GM21786 (cell line): ENCODE measurements around the gene BMP2.
A peak's percentile ranks its signal among the peaks of the same experiment; 100 is the strongest.

Experiments used
- ATAC-seq: cut with Tn5 transposase; IDR thresholded peaks from one replicate; pipeline ENCODE4 v1.9.1; 2021; ENCODE audit not compliant: unreplicated experiment

Gene BMP2

DNA sequence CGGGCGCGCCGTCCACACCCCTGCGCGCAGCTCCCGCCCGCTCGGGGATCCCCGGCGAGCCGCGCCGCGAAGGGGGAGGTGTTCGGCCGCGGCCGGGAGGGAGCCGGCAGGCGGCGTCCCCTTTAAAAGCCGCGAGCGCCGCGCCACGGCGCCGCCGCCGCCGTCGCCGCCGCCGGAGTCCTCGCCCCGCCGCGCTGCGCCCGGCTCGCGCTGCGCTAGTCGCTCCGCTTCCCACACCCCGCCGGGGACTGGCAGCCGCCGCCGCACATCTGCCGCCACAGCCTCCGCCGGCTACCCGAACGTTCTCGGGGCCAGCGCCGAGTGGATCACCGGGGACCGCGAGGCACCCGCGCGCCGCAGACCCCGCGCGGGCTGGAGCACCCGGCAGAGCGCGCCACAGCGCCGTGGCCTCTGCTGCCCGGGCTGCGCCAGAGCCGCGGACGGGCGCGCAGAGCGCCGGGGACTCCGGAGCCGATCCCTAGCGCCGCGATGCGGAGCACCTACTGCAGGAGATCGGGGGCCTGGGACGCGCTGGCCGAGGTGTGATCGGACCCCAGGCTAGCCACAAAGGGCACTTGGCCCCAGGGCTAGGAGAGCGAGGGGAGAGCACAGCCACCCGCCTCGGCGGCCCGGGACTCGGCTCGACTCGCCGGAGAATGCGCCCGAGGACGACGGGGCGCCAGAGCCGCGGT lies at the start of gene BMP2:
TSS of gene BMP2 (plus strand) at position 151 of the 692 bp plus-strand sequence. CDS start 2,441 bp downstream, outside the sequence.
- peak; percentile 49 for ATAC-seq

DNA sequence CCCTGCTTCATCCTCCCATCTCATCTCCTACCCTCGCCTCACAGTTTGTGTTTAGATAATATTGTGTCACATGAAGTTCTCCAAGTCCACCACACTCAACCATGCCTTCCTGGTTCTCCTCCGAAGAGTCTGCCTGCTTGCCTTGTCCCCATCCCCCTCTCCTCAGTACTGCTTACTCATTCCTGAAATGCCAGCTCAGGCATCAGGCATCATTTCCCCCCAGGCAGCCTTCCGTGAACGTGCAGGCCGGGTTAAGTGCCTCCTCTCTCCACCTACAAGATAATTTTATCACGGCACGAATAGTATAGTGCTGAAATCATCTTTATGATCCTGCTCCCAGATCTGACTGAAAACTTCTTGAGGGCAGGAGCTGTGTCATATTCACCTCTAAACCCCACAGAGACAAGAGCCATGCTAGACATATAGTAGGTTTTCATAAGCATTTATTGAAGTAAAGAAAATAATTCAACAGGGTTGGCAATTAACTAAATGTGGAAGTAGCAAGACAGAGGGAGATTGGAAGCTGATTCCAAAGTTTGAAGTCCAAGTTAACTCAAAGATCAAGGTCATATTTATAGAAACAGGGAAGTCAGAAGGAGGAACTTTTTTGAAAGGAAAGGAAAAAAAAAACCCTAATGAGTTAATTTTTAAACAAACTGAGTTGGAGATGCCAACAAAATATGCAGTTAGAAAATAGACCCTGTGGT lies 48.7 kb upstream of the BMP2 start:
- no peak for ATAC-seq

DNA sequence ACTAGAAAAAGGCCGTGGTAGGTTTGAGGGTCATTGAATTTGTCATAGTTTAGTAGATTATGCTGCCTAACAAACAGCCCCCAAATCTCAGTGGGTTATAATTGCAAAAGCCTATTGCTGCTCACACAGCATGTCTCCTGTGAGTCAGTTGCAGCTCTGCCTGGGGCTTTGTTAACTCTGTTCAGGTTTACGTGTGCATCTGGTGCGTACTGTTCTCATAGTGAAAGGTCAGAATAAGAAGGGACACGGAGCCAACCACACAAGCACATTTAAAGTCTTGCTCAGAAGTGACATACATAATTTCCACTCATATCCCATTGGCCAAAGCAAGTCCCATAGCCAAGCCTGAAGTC lies 48.1 kb upstream of the BMP2 start:
- no peak for ATAC-seq

DNA sequence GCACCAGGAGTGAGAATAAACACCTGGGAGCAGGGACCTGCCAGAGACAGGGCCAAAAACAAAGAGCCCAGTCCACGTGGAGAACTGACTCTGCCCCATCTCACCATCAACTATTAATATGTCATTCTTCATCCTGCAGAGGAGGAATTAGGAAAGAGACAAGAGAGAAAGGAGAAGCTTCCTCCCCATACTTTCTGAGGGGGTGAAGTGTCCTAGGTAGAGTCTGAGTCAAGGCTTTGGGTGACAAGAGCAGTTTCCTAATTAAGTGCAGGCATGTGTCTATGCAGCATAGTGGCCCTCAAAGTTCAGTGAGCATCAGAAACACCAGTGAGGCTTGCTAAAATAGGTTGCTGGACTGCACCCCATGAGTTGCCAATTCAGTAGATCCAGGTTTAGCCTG lies 40.7 kb upstream of the BMP2 start:
- no peak for ATAC-seq

DNA sequence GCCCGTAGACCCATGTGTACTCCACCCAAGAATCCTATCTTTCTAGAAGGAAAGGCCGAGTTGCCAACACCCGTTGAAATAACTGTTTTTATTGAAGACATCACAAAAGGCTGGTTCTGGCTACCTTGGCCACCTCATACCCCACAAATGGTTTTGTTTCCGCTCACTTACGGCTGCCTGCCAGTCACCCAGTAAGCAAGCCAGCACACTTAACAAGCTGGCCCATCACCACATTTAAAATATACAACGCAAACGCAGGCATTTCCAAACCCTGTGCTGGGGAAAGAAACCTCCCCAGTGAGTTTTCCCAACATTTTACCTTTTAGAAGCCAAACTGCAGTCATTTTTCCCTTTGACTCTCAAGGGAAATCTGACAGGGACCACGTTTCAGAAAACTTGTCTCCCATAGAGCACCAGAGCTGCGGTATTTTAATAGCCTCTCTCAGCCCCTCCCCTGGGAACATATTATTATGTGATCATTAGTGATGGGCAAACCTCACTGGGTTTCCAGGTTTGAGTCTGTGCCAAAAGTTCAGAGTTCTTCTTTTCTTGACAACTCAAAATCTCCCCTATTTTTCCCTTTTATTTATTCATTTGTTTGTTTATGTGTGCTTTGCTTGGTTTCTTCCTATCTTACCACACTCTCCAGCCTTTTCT lies 36.7 kb upstream of the BMP2 start:
- ATAC-seq = no peak

DNA sequence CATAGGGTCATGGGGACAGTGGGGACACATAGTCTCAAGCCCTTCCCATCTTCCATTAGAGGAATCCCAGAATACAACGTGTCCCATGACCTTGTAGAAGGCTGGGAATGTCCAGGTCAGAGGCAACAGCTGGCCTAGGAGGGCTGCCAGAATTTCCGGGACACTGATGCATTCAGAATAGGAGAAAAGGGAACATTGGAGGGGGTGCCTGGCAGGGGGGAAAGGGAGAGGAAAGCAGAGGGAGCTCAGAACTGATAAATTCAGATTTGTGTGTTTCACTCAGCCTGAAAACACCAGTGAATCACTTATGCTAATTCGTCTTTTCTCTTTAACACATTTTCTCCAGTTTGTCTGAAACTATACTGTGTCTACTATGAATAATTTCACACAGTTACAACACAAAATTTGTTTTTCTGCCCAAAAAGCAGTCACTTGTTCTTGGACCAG lies 35.5 kb upstream of the BMP2 start:
- ATAC-seq = no peak

DNA sequence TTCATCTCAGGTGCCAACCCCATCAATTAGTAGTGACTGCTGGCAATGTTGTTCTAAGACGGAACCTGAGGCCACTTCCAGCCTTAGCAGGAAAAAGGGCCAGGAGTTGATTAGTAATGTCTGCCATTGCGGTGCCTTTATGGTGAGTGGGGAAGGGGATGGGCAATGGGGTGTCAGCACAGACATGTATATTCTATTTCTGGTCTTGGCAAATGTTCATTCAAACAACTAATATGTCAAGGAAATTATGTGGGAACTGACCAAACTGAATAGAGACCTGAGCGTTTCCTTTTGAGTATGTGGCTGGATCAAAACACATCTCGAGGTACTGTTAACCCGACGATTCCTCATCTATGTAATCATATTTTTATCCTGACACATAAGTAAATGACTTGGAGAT lies 34.6 kb upstream of the BMP2 start:
- ATAC-seq = no peak

DNA sequence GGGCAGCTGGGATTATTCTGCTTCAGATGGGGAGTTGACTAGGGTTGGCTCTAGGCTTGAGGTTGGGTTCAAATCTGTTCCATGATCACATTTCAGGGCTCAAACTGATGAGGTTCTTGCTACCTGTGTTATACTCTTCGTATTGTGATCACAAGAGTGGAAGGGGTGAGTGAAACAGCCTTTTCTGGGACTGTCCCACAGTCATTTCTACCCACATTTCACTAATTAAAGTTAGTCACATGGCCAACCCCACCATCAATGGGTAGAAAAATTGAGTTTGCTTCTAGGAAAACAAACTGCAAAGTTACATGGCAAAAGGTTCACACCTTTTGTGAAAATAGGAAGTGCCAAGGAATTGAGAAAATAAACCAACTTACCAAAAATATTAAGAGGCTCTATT lies 33.5 kb upstream of the BMP2 start:
- no peak for ATAC-seq

DNA sequence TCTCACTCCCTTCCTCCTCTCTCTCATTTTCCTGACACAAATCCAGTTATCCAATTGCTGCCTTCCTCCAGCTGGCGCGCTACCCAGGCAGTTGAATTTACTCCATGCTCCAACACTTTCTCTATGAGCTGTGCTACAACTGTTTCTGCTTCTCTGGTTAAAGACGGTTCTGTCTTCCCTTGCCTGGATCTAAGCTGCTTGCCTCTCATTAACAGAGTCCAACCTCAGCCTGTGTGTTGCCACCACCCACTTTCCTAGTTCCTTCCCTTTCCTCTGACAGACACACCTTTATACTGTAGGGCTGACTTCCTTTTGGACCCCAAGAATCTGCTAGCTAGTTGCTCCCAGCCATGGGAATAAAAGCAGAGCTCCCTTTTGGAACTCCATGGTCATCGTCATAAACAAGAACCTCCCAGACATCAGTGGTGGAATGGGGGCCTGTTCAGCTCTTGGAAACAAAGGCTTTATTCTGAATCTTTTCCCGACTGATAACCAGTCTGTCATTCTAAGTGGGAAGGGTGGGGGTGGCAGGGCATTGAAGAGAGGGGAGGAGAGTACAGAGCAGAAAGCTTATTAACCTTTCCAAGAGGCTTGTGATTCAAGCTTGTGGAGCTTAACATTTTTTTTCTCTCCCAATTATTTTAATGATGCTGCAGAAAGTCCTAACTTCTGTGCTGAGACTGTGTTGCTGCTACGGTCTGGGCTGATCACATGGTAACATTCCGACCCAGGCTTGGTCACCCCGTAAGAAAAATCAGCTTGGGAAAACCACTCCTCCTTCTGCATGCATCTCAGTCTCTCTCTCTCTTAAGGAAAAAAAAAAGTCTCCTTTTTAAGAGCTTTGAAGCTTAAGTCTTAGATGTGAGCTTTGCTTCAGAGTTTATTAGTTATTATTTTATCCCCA lies 31.3 kb upstream of the BMP2 start:
- ATAC-seq = no peak

DNA sequence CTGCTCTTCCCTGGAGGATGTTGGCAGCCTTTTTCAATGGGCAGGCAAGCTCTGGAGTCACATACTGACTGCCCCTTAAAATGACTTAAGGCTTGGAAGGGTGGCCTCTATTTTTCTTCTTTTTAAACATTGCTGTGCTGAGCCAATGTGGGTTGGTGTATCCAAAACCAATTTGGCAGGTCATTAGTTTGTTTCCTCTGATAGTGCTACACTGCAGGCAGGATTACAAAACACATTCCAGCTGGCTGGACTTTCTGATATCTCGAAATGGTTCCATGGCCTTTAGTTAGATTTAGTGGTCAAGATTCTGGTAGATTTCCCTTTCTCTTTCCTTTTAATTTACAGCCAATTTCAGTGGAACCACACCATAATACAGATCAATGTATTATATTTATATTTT lies 28.1 kb upstream of the BMP2 start:
- no peak for ATAC-seq

DNA sequence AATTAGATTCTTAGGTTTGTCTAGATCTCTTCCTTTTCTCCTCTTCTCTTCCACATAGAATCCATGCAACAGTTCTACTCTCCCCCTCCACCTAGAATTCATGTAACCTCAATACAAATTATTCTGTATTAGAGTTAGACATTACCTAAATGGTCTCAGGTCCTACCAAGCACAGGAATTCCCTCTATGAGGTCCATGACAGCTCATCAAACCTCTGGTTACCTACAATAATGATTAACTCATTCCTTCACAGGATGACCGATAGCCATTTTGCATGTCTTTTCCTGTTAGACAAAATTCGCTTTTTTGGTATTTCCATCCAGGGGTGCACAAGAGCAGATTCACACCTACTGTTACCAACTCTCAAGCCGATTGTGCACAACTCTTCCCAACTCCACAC lies 27.4 kb upstream of the BMP2 start:
- ATAC-seq = no peak

DNA sequence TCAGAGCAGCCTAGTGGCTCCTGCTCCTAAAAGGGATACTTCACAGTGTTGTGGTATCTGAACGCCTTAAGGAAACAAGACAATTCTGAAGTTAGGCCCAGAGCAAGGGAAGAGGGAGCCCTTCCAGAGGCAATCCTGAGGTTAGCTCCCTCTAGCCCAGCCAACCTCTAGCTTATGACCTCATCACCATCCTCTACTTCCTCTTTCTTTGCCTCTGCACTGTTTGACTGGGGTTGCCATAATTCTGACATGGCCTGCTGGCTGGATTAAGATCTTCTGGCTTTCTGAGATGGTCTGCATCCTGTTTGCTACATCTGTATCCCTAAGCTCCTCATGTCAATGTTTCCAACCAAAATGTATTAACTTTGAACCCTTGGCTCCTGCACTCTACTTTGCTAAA lies 23.3 kb upstream of the BMP2 start:
- no peak for ATAC-seq

DNA sequence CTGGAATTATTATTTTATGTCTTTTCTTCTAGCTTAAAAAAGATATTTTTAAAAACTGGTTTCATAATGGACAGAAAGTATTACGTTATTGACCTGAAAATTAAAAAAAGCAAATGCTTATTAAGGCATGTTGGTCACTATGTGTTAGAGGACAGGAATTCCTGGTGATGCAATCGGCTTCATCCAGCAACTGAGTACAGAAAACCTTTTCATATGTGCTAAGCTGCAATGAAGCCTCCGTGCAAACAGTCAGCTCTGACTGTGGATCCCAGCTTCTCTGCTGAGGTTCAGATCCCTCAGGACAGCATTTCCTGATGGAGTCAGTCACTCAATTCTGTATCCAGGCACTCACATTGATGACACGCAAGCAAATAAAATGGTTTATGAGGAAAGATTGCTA lies 22.7 kb upstream of the BMP2 start:
- no peak for ATAC-seq

DNA sequence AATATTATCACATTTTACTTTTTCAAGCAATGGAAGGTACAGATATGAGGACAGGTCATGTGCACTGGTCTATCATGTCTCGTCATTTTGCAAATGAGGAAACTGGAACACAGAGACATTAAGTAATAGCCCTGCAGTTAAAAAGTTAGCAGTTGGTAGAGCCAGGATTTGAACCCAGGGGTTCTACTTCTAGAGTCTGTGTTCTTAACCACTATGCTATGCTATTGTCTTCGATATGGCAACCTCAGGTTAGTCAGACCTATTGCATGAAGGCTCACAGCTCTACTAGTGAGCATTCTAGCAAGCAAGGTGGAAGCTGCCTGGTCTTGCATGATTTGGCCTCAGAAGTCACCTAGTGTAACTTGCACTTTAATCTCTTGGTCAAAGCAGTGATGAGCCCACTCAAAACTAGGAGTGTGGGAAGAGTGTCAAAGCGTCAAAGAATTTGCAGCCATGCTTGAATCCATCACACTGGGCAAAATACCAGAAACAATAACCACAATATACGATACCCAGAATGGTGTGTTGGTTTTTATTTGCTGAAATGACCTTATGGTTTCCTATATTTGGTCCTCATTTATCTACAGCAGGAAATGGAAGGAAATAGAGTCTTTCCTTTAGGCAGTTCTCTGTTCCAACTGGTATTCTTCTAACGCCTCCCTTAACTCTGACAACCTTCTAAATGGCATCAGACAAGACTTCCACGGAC lies 20.4 kb upstream of the BMP2 start:
- ATAC-seq = no peak

DNA sequence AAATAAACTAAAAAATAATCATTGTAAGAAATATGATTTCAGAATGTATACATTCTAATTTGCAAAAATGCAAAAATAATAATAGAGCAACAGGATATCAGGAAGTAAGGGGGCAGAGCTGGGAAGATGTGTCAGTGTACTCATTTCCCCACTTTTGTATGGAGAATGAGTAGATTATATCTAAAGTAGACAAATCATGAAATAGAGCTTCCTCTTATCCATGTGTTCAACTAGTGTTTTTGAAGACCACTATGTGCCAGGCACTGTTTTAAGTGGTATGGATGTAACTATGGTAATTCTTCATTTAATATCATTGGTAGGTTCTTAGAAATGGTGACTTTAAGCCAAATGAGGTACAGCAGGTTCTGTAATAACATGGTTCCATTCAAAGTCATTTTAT lies 17.0 kb upstream of the BMP2 start:
- ATAC-seq = no peak

DNA sequence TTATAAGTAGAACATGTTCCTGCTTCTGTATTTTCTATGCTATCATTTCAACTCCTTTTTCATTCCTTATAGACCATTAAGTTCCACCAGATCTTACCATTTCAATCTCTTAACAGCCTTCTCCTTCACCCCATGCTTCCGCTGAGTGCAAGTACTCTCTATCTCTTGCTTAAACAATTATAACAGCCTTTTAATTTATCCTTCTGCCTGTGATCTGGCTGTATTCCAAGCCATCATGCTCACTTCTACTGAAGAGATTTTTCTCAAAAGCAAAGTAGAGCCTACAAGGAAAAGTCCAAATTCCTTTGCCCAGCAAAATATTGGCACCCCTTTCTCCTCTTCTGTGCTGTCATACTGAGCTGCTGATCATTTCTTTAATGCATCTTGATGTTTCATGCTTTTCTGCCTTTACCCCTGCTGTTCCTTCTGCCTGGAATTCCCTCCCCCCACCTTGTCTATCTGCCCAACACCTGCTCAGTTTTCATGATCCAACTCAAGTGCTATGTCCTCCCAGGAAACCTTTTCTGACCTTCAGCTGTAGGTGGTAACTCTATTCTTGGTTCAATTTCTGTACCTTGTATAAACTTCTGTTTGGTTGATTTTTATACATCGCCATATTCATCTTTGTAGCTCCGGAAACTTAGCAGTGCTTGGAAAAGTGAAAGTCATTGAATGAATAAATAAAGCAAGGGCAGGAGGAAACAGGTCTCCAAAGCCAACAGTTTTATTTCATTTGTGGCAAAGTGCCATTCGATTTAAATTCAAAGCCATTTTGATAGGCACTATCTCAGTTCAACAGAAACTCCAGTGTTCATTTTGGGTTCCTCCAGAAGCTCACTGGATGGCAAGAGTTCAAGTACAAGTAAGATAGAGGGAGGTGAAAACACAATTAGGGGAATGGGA lies 10.5 kb upstream of the BMP2 start:
- no peak for ATAC-seq

DNA sequence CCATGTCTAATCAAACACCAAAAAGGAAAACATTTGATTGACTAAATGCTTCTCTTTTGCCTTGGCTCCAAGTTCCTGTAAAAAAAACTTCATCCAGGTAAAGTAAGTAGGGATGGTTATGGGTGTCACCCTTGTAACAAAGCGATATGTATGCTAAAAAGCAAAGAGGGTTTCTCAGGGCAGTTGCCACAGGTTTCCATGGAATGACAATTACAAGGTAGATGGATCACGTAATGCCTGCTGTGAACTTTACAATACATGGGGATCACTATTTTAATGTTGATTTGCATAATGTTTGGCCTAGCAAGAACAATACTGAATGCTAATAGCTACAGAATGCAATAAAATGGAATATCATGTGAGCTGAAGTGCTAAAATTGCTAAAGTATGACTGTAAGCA lies 2.9 kb upstream of the BMP2 start:
- ATAC-seq = no peak

DNA sequence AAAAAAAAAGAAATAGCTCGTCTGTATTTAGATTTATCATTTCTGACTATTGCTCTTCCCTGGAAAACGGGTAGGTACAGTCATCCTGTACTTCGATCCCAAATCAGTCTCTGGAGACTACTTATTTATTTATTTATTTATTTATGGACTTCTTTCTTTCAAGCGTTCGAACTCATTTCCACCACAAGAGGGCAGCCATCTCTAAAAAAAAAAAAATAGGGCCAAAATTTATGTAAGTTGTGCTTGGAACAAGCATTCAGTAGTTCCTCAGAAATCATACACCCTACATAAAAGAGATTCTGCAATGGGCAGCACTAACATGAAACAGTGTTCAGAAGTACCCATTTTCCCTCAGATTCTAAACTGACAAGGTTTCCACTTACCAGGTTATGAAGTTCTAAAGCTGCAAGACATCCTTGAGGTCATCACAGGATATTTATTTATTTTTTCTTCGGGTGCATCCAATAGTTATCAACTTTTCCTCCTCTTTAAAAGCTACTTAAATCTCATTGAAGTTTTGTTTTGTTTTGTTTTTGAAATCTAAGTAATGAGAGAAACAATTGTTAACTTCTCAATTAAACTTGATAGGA lies 1.9 kb upstream of the BMP2 start:
- ATAC-seq = no peak

DNA sequence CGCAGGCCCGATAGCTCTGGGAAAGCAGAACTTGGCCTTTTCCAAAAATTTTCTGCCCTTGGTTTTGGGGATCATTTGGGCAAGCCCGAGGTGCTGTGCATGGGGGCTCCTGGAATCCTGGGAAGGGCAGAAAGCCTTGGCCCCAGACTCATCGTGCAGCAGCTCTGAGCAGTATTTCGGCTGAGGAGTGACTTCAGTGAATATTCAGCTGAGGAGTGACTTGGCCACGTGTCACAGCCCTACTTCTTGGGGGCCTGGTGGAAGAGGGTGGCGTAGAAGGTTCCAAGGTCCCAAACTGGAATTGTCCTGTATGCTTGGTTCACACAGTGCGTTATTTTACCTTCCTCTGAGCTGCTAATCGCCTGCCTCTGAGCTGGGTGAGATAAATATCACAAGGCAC lies 1.1 kb upstream of the BMP2 start:
- ATAC-seq = no peak
